ENCODE data around the gene SEMA5A.

SEMA5A gene

GRCh38 chr5:9365512-9365911 is 180.4 kb downstream of the SEMA5A start (continued):
- TF ChIP-seq ZNF184 (tag by site-specific recombination; IDR thresholded peaks at IDR 0.05) (no peak), ZSCAN5A (tag by site-specific recombination; IDR thresholded peaks at IDR 0.05) (no peak), PRDM6 (tag by site-specific recombination; IDR thresholded peaks at IDR 0.05) (no peak), SCRT1 (tag by site-specific recombination; IDR thresholded peaks at IDR 0.05; ENCODE audit: borderline replicate concordance) (no peak), SCRT2 (tag by site-specific recombination; IDR thresholded peaks at IDR 0.05) (no peak), ZNF639 (tag by site-specific recombination; IDR thresholded peaks at IDR 0.05) (no peak), ZNF660 (tag by site-specific recombination; IDR thresholded peaks at IDR 0.05) (no peak), PBX3 (CRISPR knock-in tag; IDR thresholded peaks at IDR 0.05) (no peak), GLIS1 (tag by site-specific recombination; IDR thresholded peaks at IDR 0.05) (no peak), ZNF623 (tag by site-specific recombination; IDR thresholded peaks at IDR 0.05) (no peak), ZNF223 (tag by site-specific recombination; IDR thresholded peaks at IDR 0.05) (no peak), ZNF658 (tag by site-specific recombination; IDR thresholded peaks at IDR 0.05) (no peak)

GRCh38 chr5:9363449-9363848 is 182.4 kb downstream of the SEMA5A start:
- Histone ChIP-seq H3K4me1 (ENCODE audit: control insufficient read depth, insufficient read depth, low read length) (no peaks in the 10 kb centered on the region; the same call in 1 of the 2 replicates), H3K9me3 (ENCODE audit: control insufficient read depth, insufficient read depth, low read depth, low read length) (no peaks in the 10 kb centered on the region; the same call in 1 of the 2 replicates), H3K27ac (ENCODE audit: extremely low read depth, low read depth, low read length) (no peak overlapping the region), H3K36me3 (ENCODE audit: control insufficient read depth in 2 of 2, insufficient read depth in 1 of 2, low read length in 2 of 2) (no peaks in the 10 kb centered on the region), H3K4me3 (ENCODE audit: low read depth, low read length) (no peak overlapping the region)
- ChIA-PET POLR2A (no interaction called here), CTCF (interaction anchor here (1.3 to 4.3 kb wide), 4 partner anchors 12 to 181 kb away, joined by 6 to 29 read pairs (median 11); no protein-coding TSS in a partner anchor)
- TF ChIP-seq SALL2 (tag by site-specific recombination; IDR thresholded peaks at IDR 0.05; ENCODE audit: borderline replicate concordance) = no peak
- no peak for TF ChIP-seq ZBTB20 (tag by site-specific recombination; IDR thresholded peaks at IDR 0.05)
- no peak for TF ChIP-seq ZNF155 (tag by site-specific recombination; IDR thresholded peaks at IDR 0.05)
- TF ChIP-seq ZNF623 (tag by site-specific recombination; IDR thresholded peaks at IDR 0.05) = no peak
- TF ChIP-seq ZNF677 (tag by site-specific recombination; IDR thresholded peaks at IDR 0.05) = no peak
- no peak for TF ChIP-seq PRDM10 (tag by site-specific recombination; IDR thresholded peaks at IDR 0.05)
- no peak for TF ChIP-seq ZNF391 (tag by site-specific recombination; IDR thresholded peaks at IDR 0.05; ENCODE audit: borderline replicate concordance, low read depth)
- no peak for TF ChIP-seq ZNF23 (tag by site-specific recombination; IDR thresholded peaks at IDR 0.05; ENCODE audit: borderline replicate concordance)
- no peak for TF ChIP-seq ZBTB10 (tag by site-specific recombination; IDR thresholded peaks at IDR 0.05)
- TF ChIP-seq ZNF621 (tag by site-specific recombination; IDR thresholded peaks at IDR 0.05) = no peak
